ENCODE results near the gene WT1.
A peak's percentile ranks its signal among the peaks of the same experiment; 100 is the strongest.

The WT1 gene

GRCh38 chr11:32392840-32393239, 42.5 kb downstream of the WT1 start:
- no peak overlapping the region for H3K27ac ChIP-seq (ENCODE audit: low read length, poor library complexity, severe bottlenecking)

GRCh38 chr11:32391956-32392553, 43.3 kb downstream of the WT1 start:
- Histone ChIP-seq H2BK12ac (ENCODE audit: low read length in 2 of 2) (peak overlapping the region in 1 of 2 experiments; percentile 21), H2AK5ac (ENCODE audit: low read length, severe bottlenecking) (no peak overlapping the region), H3K4me1 (ENCODE audit: control insufficient read depth, insufficient read depth, low read depth, low read length) (no peaks in the 10 kb centered on the region), H3K79me1 (replicated peaks; ENCODE audit: low read length, poor library complexity, severe bottlenecking) (no peaks in the 10 kb centered on the region), H3K27me3 (ENCODE audit: control insufficient read depth in 1 of 2, insufficient read depth in 1 of 2, low read length in 2 of 2) (peaks cover 0 to 56% of the 10 kb centered on the region in 2 experiments), H4K8ac (ENCODE audit: low read length) (peak overlapping the region; percentile 66), H2BK120ac (ENCODE audit: low read depth, low read length) (no peak overlapping the region), H3K9me3 (ENCODE audit: control insufficient read depth, low read length) (no peaks in the 10 kb centered on the region), H4K91ac (ENCODE audit: low read length) (peak overlapping the region; percentile 91), H2AFZ (ENCODE audit: low read depth, low read length) (no peak overlapping the region), H3K27ac (ENCODE audit: low read length, poor library complexity, severe bottlenecking) (no peak overlapping the region), H2BK15ac (ENCODE audit: low read depth, poor library complexity, severe bottlenecking) (no peak overlapping the region), H3K4ac (ENCODE audit: low read depth in 1 of 2, low read length in 2 of 2) (peak overlapping the region in 1 of 2 experiments; percentile 59), H3K23ac (ENCODE audit: low read length in 2 of 2) (no peak overlapping the region), H2BK5ac (ENCODE audit: low read depth, low read length, poor library complexity, severe bottlenecking) (no peak overlapping the region), H3K4me3 (ENCODE audit: insufficient read depth in 1 of 2, low read depth in 1 of 2, low read length in 2 of 2) (no peak overlapping the region), H3K9ac (ENCODE audit: low read length) (no peak overlapping the region), H3K4me2 (ENCODE audit: low read length, poor library complexity, severe bottlenecking) (no peak overlapping the region), H3K14ac (ENCODE audit: low read length in 2 of 2) (peak overlapping the region in 1 of 2 experiments; percentile 83), H3K36me3 (ENCODE audit: control insufficient read depth in 1 of 2, insufficient read depth in 2 of 2, low read depth in 1 of 2, low read length in 2 of 2) (no peaks in the 10 kb centered on the region), H3K18ac (ENCODE audit: low read depth in 1 of 2, low read length in 2 of 2) (peak overlapping the region in 1 of 2 experiments; percentile 77)
- 63% methylated on average over 6 of the region's 8 CpGs for WGBS
- DNase-seq: peak; percentile 94

More at GRCh38 chr11:32392840-32393239, 42.5 kb downstream of the WT1 start:
- H3K23ac ChIP-seq (ENCODE audit: low read length in 2 of 2): no peak overlapping the region
- no peak overlapping the region for H4K8ac ChIP-seq (ENCODE audit: low read length)
- H4K91ac ChIP-seq (ENCODE audit: low read length): peak overlapping the region; percentile 25
- WGBS: no CpG with 5 or more reads among the region's 2 CpGs
- H2BK12ac ChIP-seq (ENCODE audit: low read length in 2 of 2): no peak overlapping the region
- DNase-seq: no peak
- no peak overlapping the region for H3K9ac ChIP-seq (ENCODE audit: low read length)
- peak overlapping the region in 1 of 2 experiments; percentile 71 for H3K18ac ChIP-seq (ENCODE audit: low read depth in 1 of 2, low read length in 2 of 2)
- H3K36me3 ChIP-seq (ENCODE audit: control insufficient read depth in 1 of 2, insufficient read depth in 2 of 2, low read depth in 1 of 2, low read length in 2 of 2): no peaks in the 10 kb centered on the region
- no peaks in the 10 kb centered on the region for H3K79me1 ChIP-seq (replicated peaks; ENCODE audit: low read length, poor library complexity, severe bottlenecking)
- H2BK15ac ChIP-seq (ENCODE audit: low read depth, poor library complexity, severe bottlenecking): no peak overlapping the region
- H3K27me3 ChIP-seq (ENCODE audit: control insufficient read depth in 1 of 2, insufficient read depth in 1 of 2, low read length in 2 of 2): peaks cover 0 to 56% of the 10 kb centered on the region in 2 experiments
- peak overlapping the region in 1 of 2 experiments; percentile 30 for H3K4ac ChIP-seq (ENCODE audit: low read depth in 1 of 2, low read length in 2 of 2)
- no peak overlapping the region for H2AFZ ChIP-seq (ENCODE audit: low read depth, low read length)
- no peak overlapping the region for H3K4me2 ChIP-seq (ENCODE audit: low read length, poor library complexity, severe bottlenecking)
- no peak overlapping the region for H3K4me3 ChIP-seq (ENCODE audit: insufficient read depth in 1 of 2, low read depth in 1 of 2, low read length in 2 of 2)
- H2BK5ac ChIP-seq (ENCODE audit: low read depth, low read length, poor library complexity, severe bottlenecking): no peak overlapping the region
- no peak overlapping the region for H3K14ac ChIP-seq (ENCODE audit: low read length in 2 of 2)
- peak overlapping the region; percentile 37 for H2BK120ac ChIP-seq (ENCODE audit: low read depth, low read length)
- H2AK5ac ChIP-seq (ENCODE audit: low read length, severe bottlenecking): no peak overlapping the region
- no peaks in the 10 kb centered on the region for H3K9me3 ChIP-seq (ENCODE audit: control insufficient read depth, low read length)
- no peaks in the 10 kb centered on the region for H3K4me1 ChIP-seq (ENCODE audit: control insufficient read depth, insufficient read depth, low read depth, low read length)

- Histone ChIP-seq H3K79me1 (replicated peaks; ENCODE audit: low read length, poor library complexity, severe bottlenecking) (no peaks in the 10 kb centered on the region), H2AFZ (ENCODE audit: low read depth, low read length) (no peak overlapping the region)
Measured at GRCh38 chr11:32391479-32391878, 43.9 kb downstream of the WT1 start.

GRCh38 chr11:32390712-32391111, 44.6 kb downstream of the WT1 start:
- no peak overlapping the region for H2AFZ ChIP-seq (ENCODE audit: low read depth, low read length)
- H3K36me3 ChIP-seq (ENCODE audit: control insufficient read depth in 1 of 2, insufficient read depth in 2 of 2, low read depth in 1 of 2, low read length in 2 of 2): no peaks in the 10 kb centered on the region
- H3K9me3 ChIP-seq (ENCODE audit: control insufficient read depth, low read length): no peaks in the 10 kb centered on the region
- peak overlapping the region in 1 of 2 experiments; percentile 71 for H3K4ac ChIP-seq (ENCODE audit: low read depth in 1 of 2, low read length in 2 of 2)
- H3K4me3 ChIP-seq (ENCODE audit: insufficient read depth in 1 of 2, low read depth in 1 of 2, low read length in 2 of 2): no peak overlapping the region
- no peak overlapping the region for H3K4me2 ChIP-seq (ENCODE audit: low read length, poor library complexity, severe bottlenecking)
- H2BK5ac ChIP-seq (ENCODE audit: low read depth, low read length, poor library complexity, severe bottlenecking): no peak overlapping the region
- no peak for DNase-seq
- no peak overlapping the region for H3K9ac ChIP-seq (ENCODE audit: low read length)
- no peak overlapping the region for H3K23ac ChIP-seq (ENCODE audit: low read length in 2 of 2)
- H3K18ac ChIP-seq (ENCODE audit: low read depth in 1 of 2, low read length in 2 of 2): peak overlapping the region in 1 of 2 experiments; percentile 66
- H2BK12ac ChIP-seq (ENCODE audit: low read length in 2 of 2): peak overlapping the region; percentile 71 to 85
- H4K91ac ChIP-seq (ENCODE audit: low read length): no peak overlapping the region
- no peak overlapping the region for H2BK15ac ChIP-seq (ENCODE audit: low read depth, poor library complexity, severe bottlenecking)
- H3K79me1 ChIP-seq (replicated peaks; ENCODE audit: low read length, poor library complexity, severe bottlenecking): no peaks in the 10 kb centered on the region
- H3K14ac ChIP-seq (ENCODE audit: low read length in 2 of 2): no peak overlapping the region
- no peak overlapping the region for H4K8ac ChIP-seq (ENCODE audit: low read length)
- H3K27ac ChIP-seq (ENCODE audit: low read length, poor library complexity, severe bottlenecking): no peak overlapping the region
- no peaks in the 10 kb centered on the region for H3K4me1 ChIP-seq (ENCODE audit: control insufficient read depth, insufficient read depth, low read depth, low read length)
- H2AK5ac ChIP-seq (ENCODE audit: low read length, severe bottlenecking): no peak overlapping the region
- H3K27me3 ChIP-seq (ENCODE audit: control insufficient read depth in 1 of 2, insufficient read depth in 1 of 2, low read length in 2 of 2): peaks cover 0 to 48% of the 10 kb centered on the region in 2 experiments
- 100% methylated on average over 1 of the region's 1 CpG for WGBS
- H2BK120ac ChIP-seq (ENCODE audit: low read depth, low read length): no peak overlapping the region

More at GRCh38 chr11:32391479-32391878, 43.9 kb downstream of the WT1 start:
- no peak overlapping the region for H3K18ac ChIP-seq (ENCODE audit: low read depth in 1 of 2, low read length in 2 of 2)
- H3K27me3 ChIP-seq (ENCODE audit: control insufficient read depth in 1 of 2, insufficient read depth in 1 of 2, low read length in 2 of 2): peaks cover 0 to 51% of the 10 kb centered on the region in 2 experiments
- no peak overlapping the region for H2AK5ac ChIP-seq (ENCODE audit: low read length, severe bottlenecking)
- no peak overlapping the region for H4K8ac ChIP-seq (ENCODE audit: low read length)
- H3K9me3 ChIP-seq (ENCODE audit: control insufficient read depth, low read length): no peaks in the 10 kb centered on the region
- no peak overlapping the region for H3K23ac ChIP-seq (ENCODE audit: low read length in 2 of 2)
- H3K4me1 ChIP-seq (ENCODE audit: control insufficient read depth, insufficient read depth, low read depth, low read length): no peaks in the 10 kb centered on the region
- no peak overlapping the region for H2BK120ac ChIP-seq (ENCODE audit: low read depth, low read length)
- no peaks in the 10 kb centered on the region for H3K36me3 ChIP-seq (ENCODE audit: control insufficient read depth in 1 of 2, insufficient read depth in 2 of 2, low read depth in 1 of 2, low read length in 2 of 2)
- H3K4me2 ChIP-seq (ENCODE audit: low read length, poor library complexity, severe bottlenecking): no peak overlapping the region
- no peak overlapping the region for H3K4ac ChIP-seq (ENCODE audit: low read depth in 1 of 2, low read length in 2 of 2)
- H2BK12ac ChIP-seq (ENCODE audit: low read length in 2 of 2): peak overlapping the region in 1 of 2 experiments; percentile 71
- no peak overlapping the region for H2BK15ac ChIP-seq (ENCODE audit: low read depth, poor library complexity, severe bottlenecking)
- DNase-seq: no peak
- WGBS: 100% methylated on average over 1 of the region's 3 CpGs
- H4K91ac ChIP-seq (ENCODE audit: low read length): no peak overlapping the region
- H3K9ac ChIP-seq (ENCODE audit: low read length): no peak overlapping the region
- no peak overlapping the region for H3K4me3 ChIP-seq (ENCODE audit: insufficient read depth in 1 of 2, low read depth in 1 of 2, low read length in 2 of 2)
- H3K14ac ChIP-seq (ENCODE audit: low read length in 2 of 2): no peak overlapping the region
- no peak overlapping the region for H3K27ac ChIP-seq (ENCODE audit: low read length, poor library complexity, severe bottlenecking)
- H2BK5ac ChIP-seq (ENCODE audit: low read depth, low read length, poor library complexity, severe bottlenecking): no peak overlapping the region

All from mesenchymal stem cell (in vitro differentiated cells and primary cell).